ENCODE measurements around the gene TRPC4AP.

GRCh38 chr20:34980543-34981233 lies 111.9 kb downstream of the TRPC4AP start:
- TF ChIP-seq POLR2A (IDR thresholded peaks at IDR 0.05) (no peak), CTCF (IDR thresholded peaks at IDR 0.05) (no peak)
